Heart left ventricle (tissue), 16 donors: ENCODE results near the gene CEP170. TPM values are rescaled to one million over a fixed set of nuclear protein-coding genes. Genes with fewer than 3 reads are reported as not detected.
A peak's percentile ranks its signal among the peaks of the same experiment; 100 is the strongest.

ENCODE experiments used
- ATAC-seq, 4 donors: fragments of 200-7000 bp; cut with Tn5 transposase; one replicate each; pipeline ENCODE4 v1.9.1; 2020 to 2022; ENCODE audit warnings: moderate library complexity in 4 of 4, mild to moderate bottlenecking in 3 of 4, moderate number of reproducible peaks in 1 of 4
- DNase-seq, 5 donors: peaks; one replicate each; pipeline ENCODE4 v3.0.0-alpha.2; 2020
- H3K27ac ChIP-seq, 12 donors: fragments of 200-600 bp; sonication (generic) in 4 of 12; one replicate each; pipeline versions ENCODE4 v1.5.0 to v1.8.0; 2016 to 2022; ENCODE audit warnings: mild to moderate bottlenecking in 2 of 12
- H3K27me3 ChIP-seq, 9 donors: fragments of 200-600 bp; sonication (generic) in 2 of 9; one replicate each; pipeline versions ENCODE4 v1.5.1 to v1.8.0; 2016 to 2022; ENCODE audit warnings: mild to moderate bottlenecking in 3 of 9
- H3K36me3 ChIP-seq, 9 donors: fragments of 200-600 bp; sonication (generic) in 2 of 9; one replicate each; pipeline versions ENCODE4 v1.5.0 to v1.8.0; 2018 to 2022; ENCODE audit warnings: mild to moderate bottlenecking in 2 of 9
- H3K4me1 ChIP-seq, 12 donors: fragments of 200-600 bp; sonication (generic) in 4 of 12; one replicate each; pipeline versions ENCODE4 v1.5.0 to v1.8.0; 2016 to 2022; ENCODE audit warnings: mild to moderate bottlenecking in 3 of 12
- H3K4me3 ChIP-seq, 12 donors: fragments of 200-600 bp; sonication (generic) in 4 of 12; one replicate each; pipeline versions ENCODE4 v1.5.0 to v1.8.0; 2017 to 2022; ENCODE audit warnings: mild to moderate bottlenecking in 9 of 12, moderate library complexity in 4 of 12
- H3K9me3 ChIP-seq, 12 donors: fragments of 200-600 bp; sonication (generic) in 4 of 12; one replicate each; pipeline versions ENCODE4 v1.5.0 to v1.8.0; 2016 to 2022; ENCODE audit warnings: mild to moderate bottlenecking in 1 of 12
- CTCF ChIP-seq, 12 donors: fragments of 200-600 bp; sonication (generic) in 4 of 12; IDR thresholded peaks; one replicate each; pipeline versions ENCODE4 v1.5.0 to v1.8.0; 2018 to 2022; ENCODE audit warnings: antibody characterized with exemption in 12 of 12, mild to moderate bottlenecking in 5 of 12
- POLR2A ChIP-seq, 2 donors: fragments of 450-650 bp; IDR thresholded peaks; one replicate each; pipeline ENCODE4 v1.6.1; 2017; ENCODE audit warnings: antibody characterized with exemption in 2 of 2, mild to moderate bottlenecking in 2 of 2, moderate library complexity in 2 of 2
- WGBS, 4 donors: extraction: QIAGEN DNeasy Blood & Tissue Kit in 2 of 4; methylation state at CpG; one replicate each; pipeline versions ENCODE4 v1.1.5 to v1.1.7; 2013 to 2018; 5-methylcytosine and 5-hydroxymethylcytosine counted together
- intact Hi-C, 10 donors: fragments of 100-400 bp; cut with DNase I; formaldehyde crosslinking; loops; one replicate each; pipeline versions ENCODE4 v1.11.1 to v1.14.2; 2022
- polyA plus RNA-seq, 2 donors: library from polyadenylated mRNA; stranded (reverse); fragments of 200-250 nt; gene quantifications; one replicate each; pipeline ENCODE4 v1.2.3, GENCODE V29; 2013
- total RNA-seq, 9 donors: library from RNA; depleted of rRNA in 2 of 9; stranded (reverse); fragments of >200 nt in 2 of 9; fragmentation: NEBNext Ultra II Directional in 3 of 9; extraction: Animal tissue kit (Norgen Biotek cat#: 25700) in 3 of 9; gene quantifications; one replicate each; pipeline versions ENCODE4 v1.1.0 to v1.2.4, GENCODE V29; 2016 to 2023
- donor health status: ischemic (EF 13 %, LVEDD 7.1; RV severe dilation, severe dysfunction).
- donor health status: healthy with polysubstance abuse.
- donor health status: DM: no; HTN: yes; CAD: no.
- donor health status: DM: no; HTN: no; CAD: no.
- donor health status: ischemic (EF 25% LVEDD 6.9; RV normal size, moderate dysfunction).
- donor health status: ischemic (EF 25% LVEDD 5.7; RV mildly dilated, moderate dysfunction).
- donor health status: healthy.
- donor health status: DM: yes; HTN: yes; CAD: no.
- donor health status: ischemic (EF 35%, LVEDD 5.7; RV mildly dilated, moderate dysfunction).
- donor health status: nonischemic (EF 11% LVEDD 7.7; RV severe dilation, severe dysfunction).
- donor health status: DM: yes; HTN: yes; CAD: no.
- donor health status: PGD.
- donor health status: ischemic (EF 29% LVEDD 5.4; RV normal size, mild dysfunction).
- donor health status: nonischemic (EF 23%, LVEDD 6.1; RV moderate dilation, normal function).

Gene CEP170
- total and polyA plus RNA-seq, 11 donors: 9.7 to 70.3 (median 37.7) TPM

- peaks cover 2 to 72% (median 35%) of the 10 kb centered on the region in 12 donors for H3K4me1 ChIP-seq
- H3K36me3 ChIP-seq: peaks cover 0 to 36% (median 24%) of the 10 kb centered on the region in 9 donors
- 41 to 62% (median 55%) methylated on average over 11 to 13 of the region's 13 CpGs for WGBS, 4 donors
- H3K9me3 ChIP-seq: no peaks in the 10 kb centered on the region
- intact Hi-C loops: no loop called here
- H3K27ac ChIP-seq: peak overlapping the region in 6 of 12 donors; percentile 39 to 90 (median 44)
- TF ChIP-seq POLR2A (IDR thresholded peaks at IDR 0.05) (no peak), CTCF (IDR thresholded peaks at IDR 0.05) (no peak)
- peak in 3 of 4 donors; percentile 31 to 52 (median 51) for ATAC-seq
- no peaks in the 10 kb centered on the region for H3K27me3 ChIP-seq
- peak overlapping the region in 5 of 12 donors; percentile 0 to 21 (median 16) for H3K4me3 ChIP-seq
- no peak for DNase-seq
Measured at GRCh38 chr1:243268751-243269460, 13.8 kb upstream of the CEP170 start.

GRCh38 chr1:243267914-243268653 lies 13.0 kb upstream of the CEP170 start:
- Histone ChIP-seq H3K27me3 (no peaks in the 10 kb centered on the region), H3K36me3 (peaks cover 0 to 29% (median 16%) of the 10 kb centered on the region in 9 donors), H3K27ac (peak overlapping the region in 6 of 12 donors; percentile 15 to 90 (median 44)), H3K4me3 (peak overlapping the region in 1 of 12 donors; percentile 18), H3K4me1 (peaks cover 2 to 78% (median 40%) of the 10 kb centered on the region in 12 donors), H3K9me3 (no peaks in the 10 kb centered on the region)
- peak in 1 of 4 donors; percentile 60 for ATAC-seq
- WGBS, 4 donors: 68 to 78% (median 75%) methylated on average over 12 of the region's 12 CpGs
- intact Hi-C loops: no loop called here
- no peak for TF ChIP-seq POLR2A (IDR thresholded peaks at IDR 0.05)
- no peak for TF ChIP-seq CTCF (IDR thresholded peaks at IDR 0.05)
- DNase-seq: no peak

GRCh38 chr1:243267471-243267880 lies 12.4 kb upstream of the CEP170 start:
- H3K36me3 ChIP-seq: peaks cover 0 to 23% (median 15%) of the 10 kb centered on the region in 9 donors
- DNase-seq: no peak
- H3K4me3 ChIP-seq: peak overlapping the region in 1 of 12 donors; percentile 18
- 84 to 94% (median 90%) methylated on average over 10 of the region's 10 CpGs for WGBS, 4 donors
- peak overlapping the region in 6 of 12 donors; percentile 14 to 90 (median 28) for H3K27ac ChIP-seq
- no peaks in the 10 kb centered on the region for H3K9me3 ChIP-seq
- H3K27me3 ChIP-seq: no peaks in the 10 kb centered on the region
- ATAC-seq: peak in 3 of 4 donors; percentile 8 to 51 (median 20)
- intact Hi-C loops: no loop called here
- H3K4me1 ChIP-seq: peaks cover 2 to 78% (median 40%) of the 10 kb centered on the region in 12 donors
- TF ChIP-seq POLR2A (IDR thresholded peaks at IDR 0.05) (no peak), CTCF (IDR thresholded peaks at IDR 0.05) (no peak)

GRCh38 chr1:243266231-243266630 lies 11.2 kb upstream of the CEP170 start:
- no peaks in the 10 kb centered on the region for H3K27me3 ChIP-seq
- ATAC-seq (no peak), DNase-seq (no peak)
- peaks cover 0 to 10% (median 4%) of the 10 kb centered on the region in 9 donors for H3K36me3 ChIP-seq
- H3K27ac ChIP-seq: peak overlapping the region in 1 of 12 donors; percentile 90
- WGBS, 4 donors: 92 to 95% (median 93%) methylated on average over 4 of the region's 4 CpGs
- no peak overlapping the region for H3K4me3 ChIP-seq
- intact Hi-C loops: no loop called here
- H3K4me1 ChIP-seq: peaks cover 2 to 80% (median 38%) of the 10 kb centered on the region in 12 donors
- TF ChIP-seq POLR2A (IDR thresholded peaks at IDR 0.05): no peak
- no peak for TF ChIP-seq CTCF (IDR thresholded peaks at IDR 0.05)
- no peaks in the 10 kb centered on the region for H3K9me3 ChIP-seq
